GM12892 (cell line): ENCODE results near the gene SLCO4A1.

Experiments used
- DNase-seq: peaks from one replicate; pipeline ENCODE4 v3.0.0; 2011; ENCODE audit not compliant: insufficient read length
- FAIRE-seq: peaks from 2 replicates; lab custom pipeline; 2011; peaks lifted over from hg19 to GRCh38; lab: Jason Lieb, UNC
- POLR2A ChIP-seq: IDR thresholded peaks from 2 replicates; pipeline ENCODE4 v1.6.1; 2011; ENCODE audit warnings: low read depth, low read length, control low read depth
- POLR2AphosphoS5 ChIP-seq: IDR thresholded peaks from 2 replicates; pipeline ENCODE4 v1.6.1; 2011; ENCODE audit warnings: low read depth, low read length, control low read depth
- TAF1 ChIP-seq: IDR thresholded peaks from 2 replicates; pipeline ENCODE4 v1.6.1; 2011; ENCODE audit warnings: low read depth, mild to moderate bottlenecking, control low read depth, low read length, borderline replicate concordance

SLCO4A1 gene

GRCh38 chr20:62599216-62600110 lies 42.8 kb upstream of the SLCO4A1 start:
- TF ChIP-seq POLR2AphosphoS5 (no peak), TAF1 (no peak), POLR2A (no peak)
- no peak for FAIRE-seq
- no peak for DNase-seq

GRCh38 chr20:62601172-62601571 lies 41.1 kb upstream of the SLCO4A1 start:
- DNase-seq (no peak), FAIRE-seq (no peak)
- TF ChIP-seq TAF1 = no peak
- TF ChIP-seq POLR2AphosphoS5 = no peak
- no peak for TF ChIP-seq POLR2A

- FAIRE-seq = no peak
- TF ChIP-seq POLR2A (no peak), TAF1 (no peak), POLR2AphosphoS5 (no peak)
- no peak for DNase-seq
These were observed 40.6 kb upstream of the SLCO4A1 start for GRCh38 chr20:62601714-62602113.

- FAIRE-seq (no peak), DNase-seq (no peak)
- TF ChIP-seq TAF1 = no peak
- no peak for TF ChIP-seq POLR2AphosphoS5
These were observed 39.8 kb upstream of the SLCO4A1 start for GRCh38 chr20:62602550-62602949.

GRCh38 chr20:62603021-62603906 lies 39.0 kb upstream of the SLCO4A1 start:
- TF ChIP-seq TAF1 = no peak
- TF ChIP-seq POLR2AphosphoS5 = no peak
- TF ChIP-seq POLR2A = no peak
- FAIRE-seq (peak; percentile 46), DNase-seq (no peak)

- no peak for TF ChIP-seq TAF1
- TF ChIP-seq POLR2AphosphoS5 = no peak
- no peak for TF ChIP-seq POLR2A
These were observed 38.2 kb upstream of the SLCO4A1 start for GRCh38 chr20:62603907-62604785.

GRCh38 chr20:62604796-62605195 lies 37.5 kb upstream of the SLCO4A1 start:
- FAIRE-seq (no peak), DNase-seq (no peak)
- TF ChIP-seq POLR2A = no peak
- TF ChIP-seq TAF1 = no peak
- TF ChIP-seq POLR2AphosphoS5 = no peak

More at GRCh38 chr20:62603907-62604785, 38.2 kb upstream of the SLCO4A1 start:
- no peak for FAIRE-seq
- DNase-seq = no peak

- FAIRE-seq (no peak), DNase-seq (no peak)
- TF ChIP-seq TAF1 (no peak), POLR2A (no peak), POLR2AphosphoS5 (no peak)
These were observed 36.9 kb upstream of the SLCO4A1 start for GRCh38 chr20:62605236-62605943.

- no peak for FAIRE-seq
- DNase-seq = no peak
- TF ChIP-seq POLR2AphosphoS5 (no peak), TAF1 (no peak), POLR2A (no peak)
These were observed 36.3 kb upstream of the SLCO4A1 start for GRCh38 chr20:62606016-62606415.
